ENCODE measurements around the gene LRRC23. TPM values are rescaled to one million over a fixed set of nuclear protein-coding genes. Genes with fewer than 3 reads are reported as not detected.

LRRC23 gene
- total and polyA plus RNA-seq, 2 of the 13 experiments (the other 11 are each of a cell fraction or from before 2014, with no cell fraction given) = 6.0 to 7.8 TPM

- TF ChIP-seq TOE1 (CRISPR knock-in tag; IDR thresholded peaks at IDR 0.05) (no peak), DMTF1 (CRISPR knock-in tag; IDR thresholded peaks at IDR 0.05) (0 out of 2 replicates have a peak, but pooled peaks have one; percentile 64), ZFP36 (IDR thresholded peaks at IDR 0.05; ENCODE audit: borderline replicate concordance, low read depth, low read length, partially characterized antibody) (no peak), ZNF121 (CRISPR knock-in tag; IDR thresholded peaks at IDR 0.05) (no peak; the same call in 1 of the 2 replicates), GPBP1L1 (CRISPR knock-in tag; IDR thresholded peaks at IDR 0.05) (no peak), RNF219 (CRISPR knock-in tag; IDR thresholded peaks at IDR 0.05) (no peak), SRF (IDR thresholded peaks at IDR 0.05; ENCODE audit: low read depth, low read length) (no peak), MED8 (CRISPR knock-in tag; IDR thresholded peaks at IDR 0.05; ENCODE audit: insufficient replicate concordance) (peak; percentile 21), RFXAP (CRISPR knock-in tag; IDR thresholded peaks at IDR 0.05; ENCODE audit: borderline replicate concordance) (peak; percentile 76; the same call in 1 of the 2 replicates), ZSCAN22 (CRISPR knock-in tag; IDR thresholded peaks at IDR 0.05) (peak; percentile 31; the same call in 1 of the 2 replicates), STAG1 (CRISPR knock-in tag; IDR thresholded peaks at IDR 0.05) (peak; percentile 70), ISL2 (CRISPR knock-in tag; IDR thresholded peaks at IDR 0.05) (peak; percentile 20; the same call in 1 of the 2 replicates), ELF3 (CRISPR knock-in tag; IDR thresholded peaks at IDR 0.05) (peak; percentile 47; the same call in 1 of the 2 replicates), MATR3 (CRISPR knock-in tag; IDR thresholded peaks at IDR 0.05) (no peak), ZNF652 (CRISPR knock-in tag; IDR thresholded peaks at IDR 0.05; ENCODE audit: borderline replicate concordance, low read depth) (peak; percentile 79), PCBP1 (IDR thresholded peaks at IDR 0.05; ENCODE audit: borderline replicate concordance, low read depth, low read length) (peak; percentile 80; the same call in 1 of the 2 replicates), ZNF101 (CRISPR knock-in tag; IDR thresholded peaks at IDR 0.05; ENCODE audit: borderline replicate concordance, low read depth) (peak; percentile 82; the same call in 1 of the 2 replicates), ZBTB14 (CRISPR knock-in tag; IDR thresholded peaks at IDR 0.05) (peak; percentile 11; the same call in 1 of the 2 replicates), ZNF709 (CRISPR knock-in tag; IDR thresholded peaks at IDR 0.05) (no peak), MYC (CRISPR knock-in tag; IDR thresholded peaks at IDR 0.05; ENCODE audit: borderline replicate concordance) (peak; percentile 91), KAT7 (CRISPR knock-in tag; IDR thresholded peaks at IDR 0.05; ENCODE audit: borderline replicate concordance) (no peak), KDM2A (CRISPR knock-in tag; IDR thresholded peaks at IDR 0.05; ENCODE audit: borderline replicate concordance, low read depth) (peak; percentile 100)
Observed at GRCh38 chr12:6872073-6873048, 32.3 kb upstream of the LRRC23 start (continued).
